ENCODE data around the gene GLIS1.
"Not testable (repeated sequence)": the region's sequence is repeated elsewhere in the genome, so short reads cannot be mapped to it uniquely, and the experiment has no call there.

Gene GLIS1

GRCh38 chr1:53556657-53557227, 182.2 kb downstream of the GLIS1 start:
- no peak for DNase-seq

- DNase-seq = not testable (repeated sequence)
These were observed 183.2 kb downstream of the GLIS1 start for GRCh38 chr1:53555620-53556326.

- DNase-seq = peak; percentile 2
These were observed 184.2 kb downstream of the GLIS1 start for GRCh38 chr1:53554592-53555305.

GRCh38 chr1:53553734-53554509, 185.0 kb downstream of the GLIS1 start:
- DNase-seq = peak; percentile 10

- DNase-seq = peak; percentile 2
These were observed 185.8 kb downstream of the GLIS1 start for GRCh38 chr1:53552981-53553733.

- DNase-seq = peak; percentile 1
These were observed 186.7 kb downstream of the GLIS1 start for GRCh38 chr1:53552146-53552861.

- DNase-seq = peak; percentile 1
These were observed 187.5 kb downstream of the GLIS1 start for GRCh38 chr1:53551428-53551995.

GRCh38 chr1:53550201-53550741, 188.7 kb downstream of the GLIS1 start:
- DNase-seq = peak; percentile 0

GRCh38 chr1:53549781-53550180, 189.2 kb downstream of the GLIS1 start:
- no peak for DNase-seq

GRCh38 chr1:53549287-53549686, 189.7 kb downstream of the GLIS1 start:
- no peak for DNase-seq

- DNase-seq = peak; percentile 1
These were observed 190.9 kb downstream of the GLIS1 start for GRCh38 chr1:53548031-53548491.

- no peak for DNase-seq
These were observed 191.7 kb downstream of the GLIS1 start for GRCh38 chr1:53547231-53547790.

- DNase-seq = no peak
These were observed 192.4 kb downstream of the GLIS1 start for GRCh38 chr1:53546409-53547155.

- DNase-seq = no peak
These were observed 193.1 kb downstream of the GLIS1 start for GRCh38 chr1:53545663-53546408.

GRCh38 chr1:53544728-53545515, 194.0 kb downstream of the GLIS1 start:
- DNase-seq = no peak

- DNase-seq = no peak
These were observed 194.9 kb downstream of the GLIS1 start for GRCh38 chr1:53543778-53544695.

GRCh38 chr1:53543130-53543777, 195.7 kb downstream of the GLIS1 start:
- no peak for DNase-seq
